NCI-H2029 treated with DMSO at 0.1 percent for 48 hours (cell line): ENCODE measurements around the gene TECR.

ENCODE experiments used
- DNase-seq: peaks from one replicate; lab custom pipeline; 2025; lab: John Stamatoyannopoulos, UW

TECR gene

GRCh38 chr19:14507704-14508542 is 21.5 kb upstream of the TECR start:
- DNase-seq = no peak

DNA sequence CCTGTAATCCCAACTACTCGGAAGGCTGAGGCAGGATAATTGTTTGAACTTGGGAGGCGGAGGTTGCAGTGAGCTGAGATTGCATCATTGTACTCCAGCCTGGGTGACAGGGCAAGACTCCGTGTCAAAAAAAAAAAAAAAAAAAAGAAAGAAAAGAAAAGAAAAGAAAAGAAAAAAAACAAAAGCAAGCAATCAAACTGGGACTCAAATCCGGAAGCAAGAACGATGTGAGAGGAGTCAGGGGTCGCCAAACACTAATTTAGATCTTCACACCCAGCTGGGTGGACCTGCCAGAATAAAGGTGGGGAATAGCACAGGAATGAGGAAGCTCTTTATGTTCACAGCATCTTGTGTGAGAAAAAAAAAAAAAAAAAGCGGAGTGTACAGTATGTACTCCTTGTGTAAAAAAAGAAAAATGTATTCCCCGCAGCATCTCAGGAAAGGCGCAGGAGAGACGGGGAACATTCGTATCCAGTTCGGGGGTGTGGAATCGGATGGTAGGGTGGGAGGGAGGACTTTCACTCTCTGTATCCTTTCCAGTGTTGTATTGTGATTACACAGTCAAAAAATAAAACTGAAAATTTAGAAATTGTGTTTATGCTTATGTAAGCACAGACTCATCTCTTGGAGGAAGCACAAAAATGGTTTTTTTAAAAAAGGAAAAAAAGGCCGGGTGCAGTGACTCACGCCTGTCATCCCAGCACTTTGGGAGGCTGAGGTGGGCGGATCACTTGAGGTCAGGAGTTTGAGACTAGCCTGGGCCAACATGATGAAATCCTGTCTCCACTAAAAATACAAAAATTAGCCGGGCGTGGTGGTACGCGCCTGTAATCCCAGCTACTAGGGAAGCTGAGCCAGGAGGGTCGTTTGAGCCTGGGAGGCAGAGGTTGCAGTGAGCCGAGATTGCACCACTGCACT is 18.8 kb upstream of the TECR start:
- DNase-seq = no peak

GRCh38 chr19:14511229-14511593 is 18.2 kb upstream of the TECR start:
- no peak for DNase-seq

- DNase-seq = no peak
Measured at GRCh38 chr19:14512406-14512961, 16.9 kb upstream of the TECR start.

DNA sequence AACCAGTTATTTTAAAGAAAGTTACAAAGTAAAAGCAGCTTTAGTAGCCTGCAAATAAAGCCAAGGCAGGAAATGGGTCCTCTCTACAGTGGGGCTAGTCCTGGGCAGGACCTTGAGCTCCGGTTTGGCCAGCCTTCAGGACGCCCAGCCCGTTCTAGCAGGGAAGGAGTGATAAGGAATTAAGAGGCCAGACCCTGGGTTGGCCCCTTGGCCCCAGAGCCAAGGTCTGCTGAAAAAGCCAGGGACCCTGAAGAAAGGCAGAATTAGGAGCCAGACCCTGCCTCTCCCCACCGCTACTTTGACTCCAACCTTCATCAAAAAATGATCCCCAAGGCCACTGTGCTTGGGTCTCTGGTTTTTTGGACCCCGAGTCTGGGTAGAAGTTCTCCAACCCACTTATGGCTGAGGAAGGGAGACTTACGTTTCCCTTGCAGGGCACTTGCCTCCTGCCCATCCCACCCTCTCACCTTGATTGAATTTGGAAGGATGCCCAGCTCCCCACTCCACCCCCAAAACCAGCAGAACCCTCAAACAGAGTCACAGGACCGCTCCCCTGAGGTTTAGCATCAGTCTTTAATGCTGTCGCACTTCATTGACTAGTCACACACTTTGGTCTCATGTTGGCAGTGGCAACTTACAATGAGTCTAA is 15.1 kb upstream of the TECR start:
- DNase-seq = no peak

DNA sequence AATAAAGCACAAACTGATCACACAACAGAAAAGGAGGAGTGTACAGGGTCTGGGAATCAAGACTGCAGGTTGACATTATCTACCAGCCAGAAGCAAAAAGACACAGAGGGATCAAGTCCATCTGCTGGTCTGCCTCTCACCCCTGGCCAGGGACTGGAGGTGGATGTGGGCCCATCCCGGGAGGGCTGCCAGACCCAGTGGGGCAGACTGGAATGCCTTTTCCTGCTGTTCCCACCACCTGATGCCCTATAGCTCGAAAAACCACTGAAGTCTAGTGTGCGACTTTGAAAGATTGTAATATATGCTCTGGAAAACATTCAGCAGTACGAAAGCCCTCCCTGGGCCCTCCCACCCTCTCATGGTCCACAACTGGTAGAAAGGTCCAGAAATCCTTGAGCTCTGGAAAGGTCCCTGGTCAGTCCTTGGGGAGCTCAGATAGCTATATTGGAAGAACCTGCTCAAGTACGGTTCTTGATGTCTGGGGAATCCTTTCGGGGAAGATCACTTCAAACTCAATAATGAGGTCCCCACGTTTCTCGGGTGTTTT is 13.8 kb upstream of the TECR start:
- no peak for DNase-seq

- DNase-seq = no peak
Measured at GRCh38 chr19:14516048-14516534, 13.3 kb upstream of the TECR start.

GRCh38 chr19:14516746-14517438 is 12.5 kb upstream of the TECR start:
- DNase-seq = no peak

- DNase-seq = no peak
Measured at GRCh38 chr19:14517446-14517839, 12.0 kb upstream of the TECR start.

GRCh38 chr19:14517840-14518505 is 11.4 kb upstream of the TECR start, which contains the start of gene DNAJB1:
Gene DNAJB1, minus strand, starts transcription at chr19:14518397. Its CDS starts 48 bp downstream, at chr19:14518349.
- no peak for DNase-seq

DNA sequence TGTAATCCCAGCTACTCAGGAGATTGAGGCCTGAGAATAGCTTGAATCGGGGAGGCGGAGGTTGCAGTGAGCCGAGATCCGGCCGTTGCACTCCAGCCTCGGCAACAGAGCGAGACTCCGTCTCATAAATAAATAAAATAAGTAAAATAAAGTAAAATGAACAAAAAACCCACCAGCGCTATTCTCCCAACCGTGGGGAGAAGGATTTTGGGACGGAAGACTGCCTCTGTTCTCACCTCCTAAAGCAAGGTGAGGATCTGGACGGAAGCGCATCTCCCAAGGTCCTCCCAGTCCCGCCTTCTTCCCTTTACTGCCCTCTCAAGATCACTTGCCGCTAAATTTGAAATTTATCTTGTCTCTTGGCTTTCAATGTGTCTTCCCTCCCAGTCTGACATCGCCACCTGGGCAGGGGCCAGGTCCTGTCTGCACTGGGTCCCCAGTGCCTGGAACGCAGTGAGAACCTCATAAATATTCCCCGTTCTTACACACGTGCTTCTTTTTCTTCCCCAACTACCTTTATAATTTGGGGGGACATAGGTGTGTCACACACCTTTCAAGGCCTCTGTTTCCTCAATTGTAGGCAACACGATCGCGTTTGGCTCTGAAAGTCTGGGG is 10.0 kb upstream of the TECR start:
- no peak for DNase-seq

- DNase-seq = no peak
Measured at GRCh38 chr19:14519860-14520407, 9.5 kb upstream of the TECR start.

DNA sequence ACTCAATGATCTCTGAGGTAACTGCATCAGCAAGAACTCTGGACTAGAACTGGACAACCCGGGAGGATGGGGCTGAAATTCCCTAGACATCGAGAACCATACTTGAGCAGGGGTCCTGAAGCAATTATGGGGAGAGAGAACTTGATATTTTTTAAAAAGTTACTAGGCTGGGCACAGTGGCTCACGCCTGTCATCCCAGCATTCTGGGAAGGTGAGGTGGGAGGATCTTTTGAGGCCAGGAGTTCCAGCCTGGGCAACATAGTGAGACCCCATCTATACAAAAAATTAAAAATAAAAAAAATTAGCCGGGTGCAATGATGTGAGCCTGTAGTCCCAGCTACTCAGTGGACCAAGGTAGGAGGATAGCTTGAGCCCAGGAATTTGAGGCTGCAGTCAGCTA is 8.9 kb upstream of the TECR start:
- no peak for DNase-seq

- no peak for DNase-seq
Measured at GRCh38 chr19:14525729-14526128, 3.7 kb upstream of the TECR start.

DNA sequence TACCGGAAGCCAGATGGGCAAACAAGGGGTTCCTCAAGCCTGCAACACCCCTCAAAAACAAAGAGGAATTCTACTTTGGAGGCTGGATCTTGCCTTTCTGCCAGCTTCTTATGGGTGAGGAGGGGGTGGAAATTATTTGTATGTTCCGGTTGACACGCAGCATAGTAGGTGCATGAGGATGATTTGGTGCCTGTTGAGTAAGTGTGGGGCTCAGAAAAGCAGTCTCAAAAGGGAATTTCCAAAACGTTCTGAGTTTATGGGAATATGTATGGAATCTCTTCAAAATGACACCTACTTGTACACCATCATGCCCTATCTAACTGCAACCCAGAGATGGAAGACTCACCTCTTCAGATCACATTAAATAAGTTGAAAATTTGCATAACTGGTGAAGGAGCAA is 3.0 kb upstream of the TECR start:
- DNase-seq = no peak

DNA sequence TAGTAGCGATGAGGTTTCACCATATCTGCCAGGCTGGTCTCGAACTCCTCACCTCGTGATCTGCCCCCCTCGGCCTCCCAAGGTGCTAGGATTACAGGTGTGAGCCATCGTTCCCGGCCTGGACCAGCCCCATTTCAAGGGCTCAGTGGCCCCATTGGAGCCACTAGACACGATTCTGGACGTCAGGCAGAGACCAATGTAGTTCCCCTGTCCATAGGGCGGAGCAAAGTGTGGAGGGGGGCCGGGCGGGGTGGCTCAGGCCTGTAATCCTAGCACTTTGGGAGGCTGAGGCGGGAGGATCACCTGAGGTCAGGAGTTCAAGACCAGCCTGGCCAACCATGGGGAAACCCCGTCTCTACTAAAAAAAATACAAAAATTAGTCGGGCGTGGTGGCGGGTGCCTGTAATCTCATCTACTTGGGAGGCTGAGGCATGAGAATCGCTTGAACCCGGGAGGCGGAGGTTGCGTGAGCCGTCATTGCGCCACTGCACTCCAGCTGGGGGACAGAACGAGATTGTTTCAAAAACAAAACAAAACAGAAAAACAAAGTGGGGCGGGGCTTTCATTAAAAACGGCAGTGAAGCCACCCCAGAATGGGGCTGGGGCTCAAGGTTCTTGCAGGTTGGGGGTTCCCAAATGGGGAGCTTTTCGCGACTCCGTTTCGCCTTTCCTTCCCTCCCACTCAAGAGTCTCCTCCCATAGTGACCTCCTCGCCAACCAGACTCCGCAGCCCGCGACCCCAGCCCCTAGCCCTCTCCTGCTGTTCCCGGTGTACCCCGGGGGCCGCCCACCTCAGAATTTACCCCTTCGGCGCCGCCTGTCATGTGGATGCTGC is 758 bp upstream of the TECR start:
- DNase-seq = no peak

- DNase-seq = no peak
Measured at GRCh38 chr19:14530005-14530348, 583 bp downstream of the TECR start.

DNA sequence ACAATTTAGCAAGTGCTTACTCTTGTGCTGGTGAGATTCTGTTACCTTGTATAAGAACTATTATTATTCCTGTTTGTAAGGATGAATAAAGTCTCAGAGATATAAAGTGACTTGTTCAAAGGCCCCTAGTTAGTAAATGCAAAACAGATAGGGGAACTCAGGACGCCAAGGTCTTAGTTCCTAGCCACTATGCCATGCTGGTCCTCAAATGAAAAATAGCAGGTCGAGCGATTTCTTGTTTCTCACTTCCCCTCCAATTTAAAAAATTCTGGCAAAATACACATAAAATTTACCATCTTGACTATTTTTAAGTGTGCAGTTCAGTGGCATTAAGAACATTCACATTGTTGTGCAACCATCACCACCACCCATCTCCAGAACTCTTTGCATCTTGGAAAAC is 1.1 kb downstream of the TECR start:
- no peak for DNase-seq

DNA sequence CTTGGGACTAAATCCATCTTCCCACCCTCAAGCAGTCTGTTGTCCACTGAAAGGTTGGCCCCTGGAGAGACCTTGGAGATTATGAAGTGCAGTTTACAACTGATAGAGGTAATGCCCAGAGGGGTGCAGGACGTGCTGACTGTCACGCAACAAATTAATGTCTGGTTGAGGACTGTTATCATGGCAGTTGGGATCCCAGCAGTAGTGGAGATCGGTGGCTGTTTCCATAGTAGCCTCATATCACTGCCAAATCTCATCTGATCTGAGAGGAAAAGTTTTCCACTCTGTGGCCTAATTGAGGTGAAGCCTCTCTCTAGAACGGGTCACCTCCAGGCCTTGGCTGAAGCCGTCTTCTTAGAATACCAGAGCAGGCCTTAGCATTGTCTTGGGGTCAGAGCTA is 4.1 kb downstream of the TECR start:
- DNase-seq = no peak
